Panc1 (cell line): ENCODE measurements around the gene NTM. TPM values are rescaled to one million over a fixed set of nuclear protein-coding genes. Genes with fewer than 3 reads are reported as not detected.

Experiments used
- ATAC-seq: fragments of 200-7000 bp; cut with Tn5 transposase; 2 replicates; pipeline ENCODE4 v1.9.1; 2020; ENCODE audit warnings: mild to moderate bottlenecking, moderate library complexity
- BruUV-seq: library from RNA; stranded (reverse); fragments of 400-500 nt; replicated peaks from 2 replicates; lab custom pipeline; 2021; lab: Mats Ljungman, UMichigan
- CTCF ChIA-PET: fragments of 300-600 bp; sonication (Branson Sonifier 250); formaldehyde crosslinking; loops from one replicate; lab custom pipeline; 2022; ENCODE audit warnings: antibody characterized with exemption; lab: Charles Lee
- POLR2A ChIA-PET: fragments of 300-600 bp; sonication (Branson Sonifier 250); formaldehyde crosslinking; loops from one replicate; lab custom pipeline; 2022; ENCODE audit warnings: antibody characterized with exemption; lab: Charles Lee
- DNase-seq: peaks from one replicate; pipeline ENCODE4 v3.0.0-alpha.2; 2010; ENCODE audit warnings: low read depth, low spot score
- H3K27ac ChIP-seq: 2 replicates; pipeline ENCODE4 v1.5.1; 2011; ENCODE audit warnings: mild to moderate bottlenecking, low read length, inconsistent platforms
- H3K27me3 ChIP-seq: fragments of 200-500 bp; sonication (Bioruptor generic); 2 replicates; pipeline ENCODE4 v1.6.0; 2014; ENCODE audit warnings: low read length, inconsistent platforms; ENCODE audit not compliant: control insufficient read depth, insufficient read depth
- H3K36me3 ChIP-seq: fragments of 200-500 bp; sonication (Bioruptor generic); 2 replicates; pipeline ENCODE4 v1.5.1; 2014; ENCODE audit warnings: inconsistent platforms, mild to moderate bottlenecking, low read length, moderate library complexity; ENCODE audit not compliant: control insufficient read depth, insufficient read depth
- H3K4me1 ChIP-seq: 2 replicates; pipeline ENCODE4 v1.5.1; 2011; ENCODE audit warnings: inconsistent platforms, mild to moderate bottlenecking, low read length, moderate library complexity; ENCODE audit not compliant: control insufficient read depth, insufficient read depth
- H3K4me3 ChIP-seq, 2 experiments: 2 replicates each; pipeline ENCODE4 v1.5.1; 2011 to 2012; ENCODE audit warnings: low read depth in 2 of 2, low read length in 2 of 2, mild to moderate bottlenecking in 2 of 2, inconsistent platforms in 1 of 2, moderate library complexity in 1 of 2
- H3K9me3 ChIP-seq: fragments of 200-500 bp; sonication (Bioruptor generic); 2 replicates; pipeline ENCODE4 v1.5.1; 2014; ENCODE audit warnings: low read depth, mild to moderate bottlenecking, inconsistent platforms, low read length, moderate library complexity; ENCODE audit not compliant: control insufficient read depth, insufficient read depth
- CTCF ChIP-seq: fragments of 450-650 bp; IDR thresholded peaks from 2 replicates; pipeline ENCODE4 v1.5.1; 2017; ENCODE audit warnings: mild to moderate bottlenecking
- POLR2AphosphoS5 ChIP-seq: IDR thresholded peaks from 2 replicates; pipeline ENCODE4 v1.6.1; 2012; ENCODE audit warnings: mild to moderate bottlenecking, low read depth, low read length, moderate library complexity
- SIN3A ChIP-seq: IDR thresholded peaks from 2 replicates; pipeline ENCODE4 v1.6.1; 2012; ENCODE audit warnings: low read depth, mild to moderate bottlenecking, low read length, moderate library complexity, borderline replicate concordance; ENCODE audit not compliant: insufficient read depth
- TCF7L2 ChIP-seq: IDR thresholded peaks from 2 replicates; pipeline ENCODE4 v1.6.1; 2011; ENCODE audit warnings: mild to moderate bottlenecking, low read depth, low read length, inconsistent platforms
- in situ Hi-C: cut with HindIII; loops from 2 replicates; pipeline ENCODE4 v1.10.0; 2016; ENCODE audit warnings: low sequenced_read_pairs, low pct_unique_long_range_greater_than_20kb
- intact Hi-C: fragments of 100-400 bp; cut with micrococcal nuclease; formaldehyde crosslinking; loops from one replicate; pipeline ENCODE4 v1.10.0; 2022; ENCODE audit not compliant: unreplicated experiment
- total RNA-seq: library from RNA; stranded (reverse); gene quantifications from one replicate; pipeline ENCODE4 v1.2.1, GENCODE V29; 2021; ENCODE audit not compliant: unreplicated experiment
- TF ChIP-seq, protein P1 (sequence below), 2 experiments: IDR thresholded peaks; 2 replicates each; pipeline ENCODE4 v1.6.1; 2011 to 2012; ENCODE audit warnings: low read depth in 2 of 2, control low read depth in 1 of 2, low read length in 1 of 2, mild to moderate bottlenecking in 1 of 2, moderate library complexity in 1 of 2; ENCODE audit not compliant: insufficient read depth in 1 of 2

NTM gene
- total RNA-seq, 1 experiment from 2014 or later: 0.10 TPM

- ATAC-seq: no peak
- Histone ChIP-seq H3K27me3 (no peaks in the 10 kb centered on the region), H3K27ac (no peak overlapping the region), H3K4me3 (no peak overlapping the region), H3K9me3 (no peaks in the 10 kb centered on the region), H3K36me3 (no peaks in the 10 kb centered on the region), H3K4me1 (no peaks in the 10 kb centered on the region)
- TF ChIP-seq CTCF (no peak), SIN3A (no peak), POLR2AphosphoS5 (no peak), TCF7L2 (no peak)
- TF ChIP-seq, protein P1, sequence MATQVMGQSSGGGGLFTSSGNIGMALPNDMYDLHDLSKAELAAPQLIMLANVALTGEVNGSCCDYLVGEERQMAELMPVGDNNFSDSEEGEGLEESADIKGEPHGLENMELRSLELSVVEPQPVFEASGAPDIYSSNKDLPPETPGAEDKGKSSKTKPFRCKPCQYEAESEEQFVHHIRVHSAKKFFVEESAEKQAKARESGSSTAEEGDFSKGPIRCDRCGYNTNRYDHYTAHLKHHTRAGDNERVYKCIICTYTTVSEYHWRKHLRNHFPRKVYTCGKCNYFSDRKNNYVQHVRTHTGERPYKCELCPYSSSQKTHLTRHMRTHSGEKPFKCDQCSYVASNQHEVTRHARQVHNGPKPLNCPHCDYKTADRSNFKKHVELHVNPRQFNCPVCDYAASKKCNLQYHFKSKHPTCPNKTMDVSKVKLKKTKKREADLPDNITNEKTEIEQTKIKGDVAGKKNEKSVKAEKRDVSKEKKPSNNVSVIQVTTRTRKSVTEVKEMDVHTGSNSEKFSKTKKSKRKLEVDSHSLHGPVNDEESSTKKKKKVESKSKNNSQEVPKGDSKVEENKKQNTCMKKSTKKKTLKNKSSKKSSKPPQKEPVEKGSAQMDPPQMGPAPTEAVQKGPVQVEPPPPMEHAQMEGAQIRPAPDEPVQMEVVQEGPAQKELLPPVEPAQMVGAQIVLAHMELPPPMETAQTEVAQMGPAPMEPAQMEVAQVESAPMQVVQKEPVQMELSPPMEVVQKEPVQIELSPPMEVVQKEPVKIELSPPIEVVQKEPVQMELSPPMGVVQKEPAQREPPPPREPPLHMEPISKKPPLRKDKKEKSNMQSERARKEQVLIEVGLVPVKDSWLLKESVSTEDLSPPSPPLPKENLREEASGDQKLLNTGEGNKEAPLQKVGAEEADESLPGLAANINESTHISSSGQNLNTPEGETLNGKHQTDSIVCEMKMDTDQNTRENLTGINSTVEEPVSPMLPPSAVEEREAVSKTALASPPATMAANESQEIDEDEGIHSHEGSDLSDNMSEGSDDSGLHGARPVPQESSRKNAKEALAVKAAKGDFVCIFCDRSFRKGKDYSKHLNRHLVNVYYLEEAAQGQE (IDR thresholded peaks at IDR 0.05; ENCODE audit: insufficient read depth in 1 of 2, low read depth in 2 of 2, low read length in 1 of 2): no peak
- ChIA-PET CTCF (no interaction called here), POLR2A (no interaction called here)
- DNase-seq: no peak
- intact Hi-C loops (no loop called here), in situ Hi-C loops (no loop called here)
- no TSS peak for BruUV-seq
Observed at GRCh38 chr11:131754671-131755070, 384.3 kb downstream of the NTM start.

GRCh38 chr11:131756479-131757110 lies 386.2 kb downstream of the NTM start:
- ChIA-PET POLR2A (no interaction called here), CTCF (no interaction called here)
- no peaks in the 10 kb centered on the region for H3K9me3 ChIP-seq
- TF ChIP-seq CTCF: no peak
- TF ChIP-seq SIN3A: no peak
- no peak for TF ChIP-seq TCF7L2
- no peak overlapping the region for H3K4me3 ChIP-seq
- no peaks in the 10 kb centered on the region for H3K4me1 ChIP-seq
- no peak for DNase-seq
- no TSS peak for BruUV-seq
- H3K36me3 ChIP-seq: no peaks in the 10 kb centered on the region
- H3K27ac ChIP-seq: no peak overlapping the region
- ATAC-seq: no peak
- in situ Hi-C loops: no loop called here
- no peaks in the 10 kb centered on the region for H3K27me3 ChIP-seq
- intact Hi-C loops: no loop called here
